ENCODE measurements around the gene PERM1. TPM values are rescaled to one million over a fixed set of nuclear protein-coding genes. Genes with fewer than 3 reads are reported as not detected.

PERM1 gene
- total and polyA plus RNA-seq, 2 of the 8 experiments (the other 6 are each of a cell fraction or from before 2014, with no cell fraction given): not detected

- no peak for TF ChIP-seq KDM1A (IDR thresholded peaks at IDR 0.05; ENCODE audit: borderline replicate concordance, low read length)
- TF ChIP-seq BCL11A (IDR thresholded peaks at IDR 0.05; ENCODE audit: low read depth in 2 of 2, low read length in 2 of 2): no peak
- no peak for TF ChIP-seq NRF1 (IDR thresholded peaks at IDR 0.05; ENCODE audit: low read depth, low read length)
Measured at GRCh38 chr1:974293-974640, 7.6 kb downstream of the PERM1 start (continued).
